Activated CD4-positive, alpha-beta T cell treated with anti-CD3 and anti-CD28 coated beads, Interleukin-10, Interleukin-2, amounts not matched to agents 100 ng/mL and 50 ng/mL, durations not matched to agents 16 hours and 8 hours (primary cell): ENCODE results near the gene ENTPD6.

Experiments used
- DNase-seq: peaks from one replicate; pipeline ENCODE4 v3.0.0-alpha.2; 2020

The ENTPD6 gene

DNA sequence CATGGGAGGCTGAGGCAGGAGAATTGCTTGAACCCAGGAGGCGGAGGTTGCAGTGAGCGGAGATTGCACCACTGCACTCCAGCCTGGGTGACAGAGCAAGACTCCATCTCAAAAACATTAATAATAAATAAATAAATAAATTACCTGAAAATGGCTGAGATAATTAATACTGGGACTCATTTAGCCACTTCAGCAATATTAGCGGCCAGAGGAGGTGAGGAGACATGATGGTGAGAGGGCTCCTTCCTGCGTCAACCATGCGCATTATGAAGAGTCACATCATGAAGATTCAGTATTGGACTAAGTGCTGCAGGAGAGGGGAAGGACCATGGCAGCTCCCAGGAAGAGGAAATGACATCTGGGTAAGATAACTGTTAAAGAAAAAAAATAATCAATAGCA lies 49.5 kb downstream of the ENTPD6 start:
- DNase-seq, result no peak

GRCh38 chr20:25245461-25245860 lies 49.9 kb downstream of the ENTPD6 start:
- DNase-seq, result no peak

DNA sequence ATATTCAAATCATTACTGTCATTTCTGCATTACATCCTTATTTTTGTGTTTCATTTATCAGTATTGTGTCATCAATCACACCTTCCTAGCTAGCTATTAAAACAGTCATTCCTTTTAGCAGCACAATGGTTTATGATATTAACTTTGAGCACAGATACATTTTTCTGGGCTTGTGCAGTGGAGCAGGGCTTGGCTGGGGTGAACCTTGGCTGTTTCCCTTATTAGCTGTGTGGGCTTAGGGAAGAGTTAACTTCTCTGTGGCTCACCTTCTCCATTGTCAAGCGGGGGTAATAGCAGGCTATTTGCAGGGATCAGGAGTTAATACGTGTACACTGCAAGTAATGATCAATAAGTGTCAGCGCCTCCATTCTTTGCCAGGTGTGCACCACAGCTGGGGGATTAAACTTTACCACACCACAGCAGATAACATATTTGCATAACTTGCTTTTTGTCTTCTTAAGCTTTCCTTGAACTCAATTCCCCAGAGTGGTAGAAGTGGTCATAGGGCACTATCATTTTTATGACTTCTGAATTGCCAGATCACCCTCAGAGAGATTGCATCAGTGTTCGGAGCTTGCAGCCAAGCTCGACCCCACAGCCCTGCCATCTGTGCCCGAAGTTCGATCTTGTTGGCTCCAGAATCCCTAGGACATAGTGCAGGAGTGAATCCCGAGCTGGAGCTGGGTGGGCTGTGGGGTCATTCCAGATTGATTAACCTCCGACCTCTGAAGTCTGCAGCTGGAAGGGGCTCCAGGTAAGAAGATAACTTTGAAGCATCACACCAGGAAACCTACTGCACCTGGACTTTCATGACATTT lies 50.9 kb downstream of the ENTPD6 start:
- no peak for DNase-seq

DNA sequence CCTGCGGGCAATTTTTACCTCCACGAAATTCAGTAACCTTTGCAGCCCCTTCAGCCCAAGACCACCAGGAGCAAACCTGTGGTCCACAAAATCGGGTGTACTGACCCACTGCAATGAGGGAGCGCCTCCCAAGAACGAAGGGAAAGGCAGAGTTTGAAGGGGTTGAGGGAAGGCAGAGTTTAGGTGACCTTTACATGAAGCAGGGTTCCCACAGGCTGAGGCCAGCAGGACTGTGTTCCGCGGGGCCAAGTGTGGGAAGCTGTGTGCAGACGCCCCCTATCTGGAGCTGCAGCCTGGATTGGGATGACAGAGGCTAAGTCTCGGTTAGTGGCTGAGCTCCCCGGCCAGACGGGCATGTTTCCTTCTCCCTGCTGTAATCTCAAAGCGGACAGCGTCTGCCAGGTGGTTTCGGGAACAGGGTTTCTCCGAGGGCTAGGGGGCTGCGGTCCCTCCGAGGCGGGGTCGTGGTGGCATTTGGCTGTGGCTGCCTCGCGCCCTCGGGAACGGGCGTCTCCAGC lies 51.5 kb downstream of the ENTPD6 start:
- DNase-seq, result peak; percentile 14

DNA sequence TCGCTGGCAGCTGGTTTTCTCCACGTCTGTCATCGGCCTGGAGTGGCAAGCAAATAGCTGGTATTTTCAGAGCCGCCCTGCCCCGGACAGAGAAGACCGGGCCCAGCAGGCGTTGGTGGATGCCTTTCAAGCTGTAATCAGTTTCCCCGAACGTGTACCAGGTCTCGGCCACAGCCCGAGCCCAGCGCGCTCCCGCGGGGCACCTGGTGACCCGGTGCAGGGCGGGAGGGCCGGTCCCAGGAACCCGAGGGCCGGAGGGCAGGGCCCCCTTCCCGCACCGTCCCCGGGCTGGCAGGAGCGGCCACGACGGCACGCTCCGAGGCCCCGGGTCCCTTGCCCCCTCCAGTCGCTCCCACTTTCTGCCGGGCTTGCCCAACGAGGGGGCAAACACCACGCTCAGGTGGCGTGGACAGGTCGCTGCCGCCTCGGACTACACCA lies 52.0 kb downstream of the ENTPD6 start:
- DNase-seq, result no peak

DNA sequence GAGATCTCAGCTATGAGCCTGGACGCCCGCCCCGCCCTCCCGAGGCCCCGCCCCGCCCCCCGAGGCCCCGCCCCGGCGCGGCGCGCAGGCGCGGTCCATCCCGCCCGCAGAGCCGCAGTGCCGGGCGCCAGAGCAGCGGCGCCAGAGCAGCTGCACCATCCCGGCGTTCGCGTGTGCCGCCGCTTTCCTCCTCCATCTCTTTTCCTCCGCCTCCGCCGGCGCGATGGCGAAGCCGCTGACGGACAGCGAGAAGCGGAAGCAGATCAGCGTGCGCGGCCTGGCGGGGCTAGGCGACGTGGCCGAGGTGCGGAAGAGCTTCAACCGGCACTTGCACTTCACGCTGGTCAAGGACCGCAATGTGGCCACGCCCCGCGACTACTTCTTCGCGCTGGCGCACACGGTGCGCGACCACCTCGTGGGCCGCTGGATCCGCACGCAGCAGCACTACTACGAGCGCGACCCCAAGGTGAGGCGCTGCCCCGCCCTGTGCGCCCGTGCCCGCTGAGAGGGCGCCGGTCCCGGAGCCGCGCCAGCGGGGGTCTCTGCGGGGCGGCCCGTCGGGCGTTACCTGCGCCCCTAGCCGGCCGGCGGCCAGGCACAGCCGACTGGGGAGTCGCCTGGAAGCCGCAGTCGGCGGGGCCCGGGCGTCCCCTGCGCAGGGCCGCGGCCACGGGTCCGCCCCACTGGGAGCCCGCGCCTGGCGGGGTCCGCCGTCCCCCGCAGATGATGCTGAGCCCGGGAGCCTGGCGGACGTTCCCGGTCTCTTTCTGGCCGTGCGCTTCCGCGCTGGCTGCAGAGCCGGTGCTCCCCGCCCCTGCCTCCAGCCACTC lies 52.7 kb downstream of the ENTPD6 start, which contains the start of gene PYGB:
Gene PYGB (plus strand): TSS at position 130 of the 830 bp plus-strand sequence. CDS start 94 bp downstream, at position 224.
- DNase-seq, result peak; percentile 81

DNA sequence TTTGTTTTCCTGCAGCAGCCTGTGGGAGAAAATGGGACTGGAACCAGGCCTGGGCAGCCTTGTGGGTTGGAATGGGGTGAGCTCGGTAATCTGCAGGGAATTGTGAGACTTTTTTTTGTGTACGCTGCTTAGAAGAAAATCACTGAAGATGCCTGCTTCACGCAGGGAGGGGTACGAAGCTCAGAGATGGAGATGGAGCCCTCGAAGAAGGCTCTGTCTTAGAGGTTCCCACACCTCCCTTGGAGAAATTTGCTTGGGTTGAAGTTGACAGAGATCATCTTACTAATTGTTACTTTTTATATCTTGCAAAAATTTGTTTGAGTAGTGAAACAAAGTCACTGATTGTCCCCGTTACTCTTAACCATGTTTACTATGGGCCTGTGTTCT lies 53.3 kb downstream of the ENTPD6 start:
- no peak for DNase-seq

DNA sequence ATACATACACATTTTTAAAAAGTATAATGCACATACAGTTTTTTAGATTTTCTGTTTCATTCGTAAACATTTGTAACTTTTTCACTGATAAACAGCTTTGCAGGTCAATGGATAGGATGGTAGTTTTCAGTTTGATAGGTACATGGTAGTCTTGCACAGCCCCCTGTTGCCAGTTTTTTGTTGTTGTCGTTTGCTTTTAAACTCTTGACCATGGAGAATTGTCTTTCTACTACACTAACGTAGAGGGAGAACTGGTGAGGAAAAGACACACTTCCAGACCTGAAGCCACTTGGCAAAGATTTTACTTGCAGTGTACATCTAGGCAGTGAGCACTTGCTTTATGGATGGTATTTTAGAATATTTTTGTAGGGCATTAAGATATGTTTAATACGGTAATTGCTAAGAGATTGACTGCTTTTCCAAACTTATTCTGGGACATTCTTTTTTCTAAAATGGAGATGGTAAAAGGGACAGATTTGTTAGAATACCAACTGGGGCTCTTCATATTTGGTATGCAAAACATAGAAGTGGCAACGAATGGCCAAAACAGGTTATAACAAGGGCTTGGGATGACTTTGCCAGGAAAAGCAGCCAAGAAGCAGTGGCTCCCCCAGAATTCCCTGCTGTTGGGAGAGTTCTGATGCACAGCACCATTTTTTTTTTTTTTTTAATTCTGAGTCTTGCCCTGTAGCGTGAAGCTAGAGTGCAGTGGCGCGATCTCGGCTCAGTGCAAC lies 53.9 kb downstream of the ENTPD6 start:
- no peak for DNase-seq

GRCh38 chr20:25250508-25250907 lies 55.0 kb downstream of the ENTPD6 start:
- no peak for DNase-seq

DNA sequence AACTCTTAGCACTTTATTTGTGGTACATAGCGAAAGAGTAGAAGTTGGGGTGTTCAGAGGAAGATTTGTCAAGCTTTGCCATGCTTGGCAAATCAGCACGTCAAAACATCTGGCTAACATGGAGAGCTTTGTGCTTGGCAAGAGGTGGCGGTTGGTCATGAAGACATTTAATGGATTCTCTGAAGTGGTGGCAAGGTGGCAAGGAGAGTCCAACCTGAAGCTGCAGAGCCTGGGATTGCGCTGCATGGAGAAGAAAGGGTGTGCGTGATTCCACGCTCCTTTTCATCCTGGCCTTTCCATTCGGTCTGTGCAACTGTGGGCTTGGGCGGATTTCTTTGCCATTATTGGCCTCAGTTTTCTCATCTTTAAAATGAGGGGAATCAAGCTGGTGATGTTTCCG lies 55.5 kb downstream of the ENTPD6 start:
- DNase-seq, result no peak

- DNase-seq, result no peak
These were observed 56.0 kb downstream of the ENTPD6 start for GRCh38 chr20:25251558-25251957.

GRCh38 chr20:25252230-25252651 lies 56.7 kb downstream of the ENTPD6 start:
- no peak for DNase-seq

DNA sequence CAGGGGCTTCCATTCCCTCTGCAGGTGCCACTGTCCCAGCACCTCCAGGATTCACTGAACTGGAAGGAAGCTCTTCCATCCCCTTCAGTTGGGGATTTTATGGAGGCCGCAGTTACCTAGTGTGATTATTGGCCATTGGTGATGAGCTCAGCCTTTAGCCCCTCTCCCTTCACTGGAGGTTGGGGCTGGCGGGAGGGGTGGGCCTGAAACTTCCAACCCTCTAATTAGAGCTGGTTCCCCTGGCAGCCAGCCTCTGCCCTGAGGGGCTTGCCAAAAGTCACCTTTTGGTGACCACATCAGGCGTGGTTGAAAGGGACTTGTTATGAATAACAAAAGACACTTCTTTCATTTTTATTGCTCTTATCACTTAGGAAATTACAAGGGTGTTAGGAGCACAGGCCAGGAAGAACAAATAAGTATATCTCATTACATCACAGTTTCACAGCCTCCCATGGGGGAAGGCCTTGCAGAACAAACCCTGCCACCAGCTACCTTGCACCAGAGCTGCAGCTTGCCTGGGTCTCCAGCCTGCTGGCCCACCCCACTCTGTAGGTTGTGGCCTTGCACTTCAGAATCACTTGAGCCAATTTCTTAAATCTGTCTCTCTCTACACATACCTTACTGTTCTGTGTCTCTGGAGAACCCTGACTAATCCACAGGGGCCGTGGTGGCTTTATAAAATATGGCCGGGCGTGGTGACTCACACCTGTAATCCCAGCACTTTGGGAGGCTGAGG lies 57.3 kb downstream of the ENTPD6 start:
- DNase-seq, result no peak

GRCh38 chr20:25253606-25254275 lies 58.2 kb downstream of the ENTPD6 start:
- no peak for DNase-seq

GRCh38 chr20:25254571-25254970 lies 59.1 kb downstream of the ENTPD6 start:
- no peak for DNase-seq

GRCh38 chr20:25254986-25255680 lies 59.6 kb downstream of the ENTPD6 start:
- DNase-seq, result no peak

DNA sequence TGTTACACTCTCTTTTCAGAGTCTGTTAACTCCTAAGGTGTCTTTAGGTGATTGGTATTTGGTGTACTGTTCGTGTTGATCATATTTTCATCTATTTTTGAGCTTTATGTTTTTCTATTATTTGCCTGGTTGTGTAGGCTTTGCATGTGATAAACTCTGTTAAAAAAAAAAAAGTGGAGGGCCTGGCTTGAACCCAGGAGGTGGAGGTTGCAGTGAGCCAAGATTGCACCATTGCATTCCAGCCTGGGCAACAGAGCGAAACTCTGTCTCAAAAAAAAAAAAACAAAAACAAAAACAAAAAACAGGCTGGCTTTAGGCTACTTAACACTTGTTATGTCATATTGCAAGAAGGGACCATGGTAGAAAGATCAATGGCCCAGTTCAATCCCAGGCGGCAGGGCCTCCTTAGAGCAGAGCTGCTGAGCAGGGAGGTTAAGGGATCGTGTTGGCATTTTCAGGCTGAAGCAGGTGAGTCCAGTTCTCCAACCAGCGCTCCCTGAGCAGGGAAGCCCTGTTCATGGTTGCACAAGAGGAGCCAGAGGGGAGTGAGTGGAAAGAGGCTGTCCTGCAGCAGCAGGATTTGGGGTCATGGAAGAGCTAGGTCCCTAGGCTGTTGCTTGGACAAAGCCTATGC lies 60.8 kb downstream of the ENTPD6 start:
- DNase-seq, result no peak

GRCh38 chr20:25257130-25257529 lies 61.6 kb downstream of the ENTPD6 start:
- no peak for DNase-seq

GRCh38 chr20:25257756-25258475 lies 62.4 kb downstream of the ENTPD6 start:
- DNase-seq, result no peak

DNA sequence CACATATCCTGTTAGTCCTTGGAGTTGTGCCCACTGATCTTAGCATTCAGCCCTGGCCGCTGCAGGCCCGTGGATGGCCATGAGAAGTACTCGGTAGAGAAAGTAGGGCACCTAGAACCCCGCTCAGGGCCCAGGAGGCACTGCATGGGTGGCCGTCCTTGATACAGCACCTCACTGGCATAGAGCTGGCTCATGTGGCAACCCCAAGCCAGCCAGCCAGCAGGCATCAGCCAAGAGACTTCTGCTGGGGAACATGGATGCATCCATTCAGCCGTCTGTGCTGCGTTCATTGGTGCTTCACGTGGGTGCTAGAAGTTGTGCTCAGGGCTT lies 62.9 kb downstream of the ENTPD6 start:
- no peak for DNase-seq
